ENCODE results near the gene SLC12A8.

SLC12A8 gene

GRCh38 chr3:125079675-125080045 is 132.9 kb downstream of the SLC12A8 start:
- DNase-seq (ENCODE audit: low read depth): no peak
- no peak for TF ChIP-seq CTCF (conservative IDR thresholded peaks at IDR 0.05; ENCODE audit: low read depth, low read length)
- H3K4me3 ChIP-seq (ENCODE audit: low read length): no peak overlapping the region

GRCh38 chr3:125078951-125079674 is 133.4 kb downstream of the SLC12A8 start:
- DNase-seq (ENCODE audit: low read depth): no peak
- no peak for TF ChIP-seq CTCF (conservative IDR thresholded peaks at IDR 0.05; ENCODE audit: low read depth, low read length)
- no peak overlapping the region for H3K4me3 ChIP-seq (ENCODE audit: low read length)

- H3K4me3 ChIP-seq (ENCODE audit: low read length): no peak overlapping the region
- no peak for DNase-seq (ENCODE audit: low read depth)
- TF ChIP-seq CTCF (conservative IDR thresholded peaks at IDR 0.05; ENCODE audit: low read depth, low read length): no peak
Measured at GRCh38 chr3:125077864-125078263, 134.7 kb downstream of the SLC12A8 start.

- no peak for TF ChIP-seq CTCF (conservative IDR thresholded peaks at IDR 0.05; ENCODE audit: low read depth, low read length)
- DNase-seq (ENCODE audit: low read depth): no peak
- H3K4me3 ChIP-seq (ENCODE audit: low read length): no peak overlapping the region
Measured at GRCh38 chr3:125076464-125076863, 136.1 kb downstream of the SLC12A8 start.

GRCh38 chr3:125075738-125076137 is 136.8 kb downstream of the SLC12A8 start:
- H3K4me3 ChIP-seq (ENCODE audit: low read length): no peak overlapping the region
- TF ChIP-seq CTCF (conservative IDR thresholded peaks at IDR 0.05; ENCODE audit: low read depth, low read length): no peak
- no peak for DNase-seq (ENCODE audit: low read depth)

GRCh38 chr3:125073390-125073905 is 139.1 kb downstream of the SLC12A8 start:
- DNase-seq (ENCODE audit: low read depth): no peak
- no peak overlapping the region for H3K4me3 ChIP-seq (ENCODE audit: low read length)
- no peak for TF ChIP-seq CTCF (conservative IDR thresholded peaks at IDR 0.05; ENCODE audit: low read depth, low read length)

- no peak for TF ChIP-seq CTCF (conservative IDR thresholded peaks at IDR 0.05; ENCODE audit: low read depth, low read length)
- no peak for DNase-seq (ENCODE audit: low read depth)
- no peak overlapping the region for H3K4me3 ChIP-seq (ENCODE audit: low read length)
Measured at GRCh38 chr3:125072749-125073389, 139.7 kb downstream of the SLC12A8 start.
